Endothelial cell of umbilical vein (primary cell): ENCODE measurements around the gene KIAA2012.

Source experiments
- EZH2 ChIP-seq: IDR thresholded peaks from 2 replicates; pipeline ENCODE4 v1.6.1; 2012; ENCODE audit warnings: borderline replicate concordance, low read depth, mild to moderate bottlenecking, moderate library complexity, low read length, inconsistent platforms; ENCODE audit not compliant: severe bottlenecking
- POLR2AphosphoS5 ChIP-seq: IDR thresholded peaks from 2 replicates; pipeline ENCODE4 v1.6.1; 2012; ENCODE audit warnings: low read depth, mild to moderate bottlenecking, control low read depth, low read length, moderate library complexity; ENCODE audit not compliant: insufficient read depth

- TF ChIP-seq EZH2 = no peak
- no peak for TF ChIP-seq POLR2AphosphoS5
Measured at GRCh38 chr2:202204855-202205254, 131.8 kb downstream of the KIAA2012 start.
